ENCODE data around the gene NCDN.

DNA sequence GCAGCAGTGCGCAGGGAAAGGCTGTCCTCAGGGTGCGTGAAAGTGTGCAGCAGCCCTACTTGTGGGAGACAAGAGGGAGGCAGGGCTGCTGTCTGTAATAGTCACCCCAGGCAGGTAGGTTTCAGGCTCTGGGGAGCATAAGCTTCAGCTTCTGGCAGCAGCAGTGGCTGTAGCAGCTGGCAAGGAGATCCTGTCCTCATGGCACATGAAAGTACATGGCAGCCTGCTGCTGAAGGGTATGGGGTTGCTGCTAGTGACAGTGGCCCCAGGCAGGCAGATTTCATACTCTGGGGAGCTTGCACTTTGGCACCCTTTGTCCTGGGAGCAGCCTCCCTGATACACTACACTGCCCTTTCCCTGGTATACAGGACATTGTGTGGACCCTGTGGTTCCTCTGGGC is 26.7 kb upstream of the NCDN start:
- TF ChIP-seq POLR2A (IDR thresholded peaks at IDR 0.05; ENCODE audit: low read depth, low read length): no peak
- no peak for TF ChIP-seq TAF1 (IDR thresholded peaks at IDR 0.05; ENCODE audit: low read depth, low read length)
